Jurkat, Clone E6-1 (cell line): Measurements from ENCODE around the gene TNC.

Source experiments
- DNase-seq: peaks from one replicate; pipeline ENCODE4 v3.0.0-alpha.2; 2011; ENCODE audit warnings: low read depth, low spot score
- H3K4me3 ChIP-seq: 2 replicates; pipeline ENCODE4 v1.5.1; 2011; ENCODE audit warnings: mild to moderate bottlenecking, low read length, control low read depth, moderate library complexity

The TNC gene

DNA sequence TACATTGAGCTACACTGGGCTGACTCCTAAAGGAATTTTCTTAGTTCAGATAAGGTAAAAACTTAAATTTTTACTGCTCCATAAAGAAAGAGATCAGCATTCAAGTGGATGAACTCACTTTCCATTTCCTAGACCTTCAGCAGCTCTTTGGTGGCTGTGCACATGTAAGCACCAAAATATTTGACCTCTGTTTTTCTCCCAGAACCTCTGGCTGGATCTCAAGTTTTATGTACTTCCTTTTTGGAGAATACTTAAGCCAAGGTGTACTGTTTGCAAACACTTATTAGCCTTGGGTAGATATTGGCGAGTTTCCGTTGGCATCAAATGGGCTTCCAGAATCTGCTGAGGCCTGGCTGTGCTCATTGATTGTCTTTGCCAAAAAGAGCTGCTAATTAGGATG lies 10.3 kb downstream of the TNC start:
- no peak for DNase-seq
- H3K4me3 ChIP-seq, result no peak overlapping the region

DNA sequence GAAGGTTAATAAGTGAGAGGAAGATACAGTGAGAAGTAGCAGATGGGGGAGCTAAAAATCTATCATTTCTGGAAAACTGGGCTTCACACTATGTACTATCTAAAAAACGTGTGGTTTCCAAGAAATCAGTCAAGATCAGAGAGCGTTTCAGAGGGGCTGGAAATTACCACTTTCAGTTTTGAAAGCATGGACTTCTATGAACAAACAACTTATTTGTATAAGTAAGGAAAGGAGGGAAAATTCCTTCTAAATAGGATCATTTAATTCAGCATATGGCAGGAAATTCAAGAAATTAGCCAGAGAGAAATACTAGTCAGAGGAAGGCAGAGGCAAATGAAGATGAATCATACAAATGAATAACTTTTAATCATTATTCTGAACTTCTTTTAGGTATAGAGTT lies 11.3 kb downstream of the TNC start:
- no peak for DNase-seq
- no peak overlapping the region for H3K4me3 ChIP-seq

DNA sequence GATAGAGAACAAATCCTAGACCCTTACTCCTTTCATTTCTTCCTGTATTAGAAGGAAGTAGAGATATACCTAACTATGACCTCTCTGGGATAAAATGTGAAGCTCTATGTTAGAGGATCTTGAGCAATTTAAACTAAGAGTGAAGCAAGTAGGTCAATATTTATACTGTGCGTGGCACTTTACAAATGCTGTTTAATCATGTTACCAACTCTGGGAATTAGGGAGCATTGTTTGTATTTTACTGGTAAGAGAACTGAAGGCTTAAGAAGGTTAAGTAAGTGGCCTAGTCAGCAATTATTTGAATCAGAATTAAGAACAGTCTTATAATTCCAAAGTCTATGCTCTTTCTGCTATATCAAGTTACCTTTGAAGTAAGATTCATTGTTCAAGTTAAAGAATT lies 12.0 kb downstream of the TNC start:
- H3K4me3 ChIP-seq, result no peak overlapping the region

DNA sequence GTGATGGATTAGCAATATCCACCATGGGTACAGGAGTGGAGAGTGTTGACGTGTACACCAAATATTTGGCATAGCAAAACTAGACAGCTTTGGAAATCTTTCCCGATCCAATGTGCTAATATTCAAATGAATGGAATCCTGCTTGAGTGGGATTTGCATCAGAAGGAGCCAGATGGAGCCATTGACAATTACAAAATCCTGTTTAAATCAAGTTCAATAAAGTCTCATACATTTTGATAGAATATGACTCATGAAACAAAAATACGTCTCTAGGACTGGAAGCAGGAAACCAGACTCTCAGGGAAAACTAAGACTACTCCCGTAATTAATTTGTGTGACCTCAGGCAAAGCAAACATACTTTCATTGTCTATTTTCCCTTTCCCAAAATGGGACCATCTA lies 13.0 kb downstream of the TNC start:
- H3K4me3 ChIP-seq, result no peak overlapping the region
- no peak for DNase-seq

More for the DNA sequence above, 12.0 kb downstream of the TNC start:
- DNase-seq, result no peak

DNA sequence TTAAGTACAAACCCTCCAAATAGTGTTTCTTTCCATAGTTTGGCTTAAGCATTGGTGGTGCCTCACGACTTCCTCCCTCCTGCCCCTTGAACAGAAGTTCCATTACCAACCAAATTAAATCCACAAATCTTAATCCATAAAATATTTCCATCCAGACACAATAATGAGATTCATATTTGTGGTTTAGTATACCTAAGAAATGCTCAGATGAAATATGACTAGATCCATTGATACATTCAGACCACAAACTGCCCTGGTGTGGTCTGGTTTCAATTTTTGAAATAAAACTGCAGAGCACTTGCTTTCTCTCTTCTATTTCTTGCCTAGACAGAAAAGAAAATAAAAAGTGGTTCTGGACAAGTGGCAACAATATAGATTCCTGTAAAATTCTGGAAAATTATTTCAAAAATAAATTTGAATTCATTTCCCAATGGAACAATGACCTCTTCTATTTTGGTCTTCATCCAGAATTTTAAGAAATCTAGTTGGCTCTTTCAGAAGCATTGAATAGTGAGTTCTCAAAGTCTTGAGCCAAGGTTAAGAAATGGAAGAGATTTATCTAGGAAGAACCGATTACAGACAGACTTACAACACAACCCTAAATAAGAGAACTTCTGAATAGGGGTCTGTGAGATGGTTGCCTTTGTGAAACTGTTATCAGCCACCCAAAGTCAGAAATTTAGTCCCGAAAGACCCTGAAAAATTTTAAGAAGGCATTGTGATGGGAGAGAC lies 14.0 kb downstream of the TNC start:
- H3K4me3 ChIP-seq, result no peak overlapping the region
- DNase-seq, result no peak

- no peak for DNase-seq
- no peak overlapping the region for H3K4me3 ChIP-seq
Observed at GRCh38 chr9:115099901-115100300, 18.1 kb downstream of the TNC start.

DNA sequence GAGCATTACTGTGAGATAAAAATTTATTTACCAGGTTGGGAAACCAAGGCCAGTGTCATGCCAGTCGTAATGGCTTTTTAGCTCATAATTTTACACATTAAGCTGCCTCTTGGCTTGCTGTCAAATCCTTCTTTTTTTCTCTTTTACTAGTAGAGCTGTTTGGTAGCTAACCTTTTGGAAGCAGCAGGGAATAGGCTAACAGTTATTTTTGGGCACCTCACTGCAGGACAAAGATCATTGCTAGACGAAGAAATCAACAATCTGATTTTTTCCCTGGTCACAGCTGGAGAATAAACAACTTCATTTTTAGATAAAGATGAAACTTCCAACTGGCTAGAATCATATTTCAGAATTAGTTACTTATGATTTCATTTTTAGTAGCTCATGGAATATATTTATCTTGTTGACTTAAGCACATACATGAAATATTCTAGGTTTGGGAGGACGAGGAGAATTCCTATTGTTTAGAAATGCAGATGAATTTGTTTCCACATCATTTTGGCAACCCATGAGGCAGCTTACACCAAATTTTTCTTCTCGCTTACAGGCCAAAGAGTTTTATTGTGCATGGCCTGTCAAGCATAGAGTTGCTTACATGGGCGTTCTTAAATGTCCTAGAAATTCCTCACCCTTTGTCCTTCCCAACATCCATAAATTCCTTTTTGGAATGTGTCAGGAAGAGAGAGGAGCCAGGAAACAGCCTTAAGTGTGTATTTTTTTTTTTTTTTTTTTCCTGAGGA lies 19.6 kb downstream of the TNC start:
- DNase-seq, result no peak
- H3K4me3 ChIP-seq, result no peak overlapping the region

- DNase-seq, result no peak
- H3K4me3 ChIP-seq, result no peak overlapping the region
Observed at GRCh38 chr9:115093520-115093919, 24.4 kb downstream of the TNC start.

DNA sequence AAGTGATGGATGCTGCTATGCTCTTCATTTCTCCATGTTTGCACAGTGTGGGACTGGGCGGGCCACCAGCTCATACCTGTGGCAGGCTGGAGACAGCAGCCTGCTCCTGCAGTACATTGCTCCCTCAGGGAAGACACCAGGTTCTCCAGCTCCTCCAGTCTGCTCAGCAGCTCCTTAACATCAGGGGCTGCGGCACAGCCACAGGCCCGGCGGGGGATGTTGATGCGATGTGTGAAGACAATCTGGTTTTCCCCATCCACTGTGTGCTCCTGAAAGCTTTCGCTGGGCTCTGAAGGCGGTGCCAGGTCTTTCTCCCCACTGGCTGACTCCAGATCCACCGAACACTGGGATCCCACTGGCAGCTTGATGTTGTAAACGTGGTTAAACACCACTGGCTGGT lies 27.5 kb downstream of the TNC start:
- H3K4me3 ChIP-seq, result no peak overlapping the region
- DNase-seq, result no peak

GRCh38 chr9:115088860-115089259 lies 29.1 kb downstream of the TNC start:
- H3K4me3 ChIP-seq, result no peak overlapping the region
- no peak for DNase-seq

- H3K4me3 ChIP-seq, result no peak overlapping the region
- no peak for DNase-seq
Observed at GRCh38 chr9:115086886-115087285, 31.1 kb downstream of the TNC start.

GRCh38 chr9:115086461-115086860 lies 31.5 kb downstream of the TNC start:
- DNase-seq, result no peak
- H3K4me3 ChIP-seq, result no peak overlapping the region

DNA sequence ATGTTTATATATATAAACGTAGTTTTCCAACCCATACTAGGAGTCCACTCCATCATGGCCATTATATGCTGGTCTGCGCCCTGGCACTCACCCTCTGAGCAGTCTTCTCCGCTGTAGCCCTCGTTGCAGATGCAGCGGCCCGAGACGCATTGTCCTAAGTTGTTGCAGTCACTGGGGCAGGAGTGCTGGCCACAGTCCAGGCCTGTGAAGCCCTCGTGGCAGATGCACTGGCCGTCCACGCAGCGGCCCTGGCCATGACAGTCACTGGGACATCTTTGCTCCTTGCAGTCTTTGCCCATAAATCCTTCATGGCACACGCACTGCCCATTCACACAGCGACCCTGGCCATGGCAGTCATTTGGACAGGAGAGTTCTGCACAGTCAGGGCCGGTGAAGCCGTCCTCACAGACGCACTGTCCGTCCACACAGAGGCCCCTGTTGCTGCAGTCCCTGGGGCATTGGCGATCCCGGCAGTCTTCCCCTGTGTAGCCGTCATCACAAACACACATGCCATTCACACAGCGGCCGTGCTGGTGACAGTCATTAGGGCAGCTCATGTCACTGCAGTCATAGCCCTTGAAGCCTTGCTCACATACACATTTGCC lies 32.1 kb downstream of the TNC start:
- no peak overlapping the region for H3K4me3 ChIP-seq
- no peak for DNase-seq

DNA sequence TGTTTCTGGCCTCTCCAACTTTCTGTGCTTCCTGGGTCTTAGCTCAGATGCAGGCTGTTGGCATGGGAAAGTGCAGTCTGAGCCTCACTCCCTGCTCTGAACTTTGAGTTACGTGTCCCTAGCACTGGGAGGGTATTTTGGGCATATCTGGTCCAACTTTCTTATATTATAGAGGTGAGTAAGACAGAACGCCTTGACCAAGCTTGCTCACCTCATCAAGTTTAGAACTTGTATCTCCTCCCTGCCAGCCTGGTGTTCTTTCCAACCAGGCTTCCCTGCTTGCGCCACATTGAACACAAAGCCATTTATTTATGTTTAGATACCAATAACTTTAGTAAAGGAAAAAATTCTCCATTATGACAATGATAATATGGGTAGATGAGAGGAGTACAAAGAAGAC lies 33.2 kb downstream of the TNC start:
- no peak overlapping the region for H3K4me3 ChIP-seq
- no peak for DNase-seq

- no peak overlapping the region for H3K4me3 ChIP-seq
- no peak for DNase-seq
Observed at GRCh38 chr9:115084157-115084556, 33.8 kb downstream of the TNC start.

DNA sequence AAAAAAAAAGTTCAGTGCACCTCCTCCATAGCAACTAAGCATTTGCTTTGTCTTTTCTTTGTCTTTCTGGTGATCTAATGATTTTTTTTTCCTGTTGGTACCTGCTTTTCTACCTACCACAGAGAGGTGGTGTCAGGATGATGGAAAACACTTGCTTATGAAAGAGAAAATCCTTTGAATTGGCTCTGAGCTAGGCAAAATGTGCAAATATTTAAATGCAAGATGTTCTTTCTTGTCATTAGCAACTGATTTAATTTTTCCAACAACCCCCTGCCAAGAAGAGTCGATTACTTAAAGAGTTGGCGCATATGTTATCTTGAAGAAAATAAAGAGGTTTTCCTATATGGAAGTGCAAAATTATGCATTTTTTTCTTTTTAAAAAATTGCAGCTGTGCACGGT lies 37.7 kb downstream of the TNC start:
- H3K4me3 ChIP-seq, result no peak overlapping the region
- DNase-seq, result no peak

DNA sequence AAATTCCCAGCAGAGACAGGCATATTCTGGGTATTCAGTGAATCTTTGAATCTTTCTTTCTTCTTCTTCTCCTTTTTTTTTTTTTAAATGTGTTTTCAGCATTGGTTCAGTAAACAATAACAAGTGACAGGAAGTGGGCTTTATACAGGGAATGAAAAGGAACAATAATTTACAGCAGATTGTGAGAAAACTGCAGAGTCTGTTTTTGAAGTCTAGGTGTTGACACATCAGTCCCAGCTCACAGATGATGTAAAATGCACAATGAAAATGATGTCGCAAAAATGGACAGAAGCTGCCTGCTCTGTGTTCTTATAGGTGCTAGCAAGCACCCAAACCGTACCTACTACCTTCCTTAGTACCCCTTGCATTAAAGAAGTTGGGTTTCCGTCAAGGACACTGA lies 38.8 kb downstream of the TNC start:
- no peak for DNase-seq

DNA sequence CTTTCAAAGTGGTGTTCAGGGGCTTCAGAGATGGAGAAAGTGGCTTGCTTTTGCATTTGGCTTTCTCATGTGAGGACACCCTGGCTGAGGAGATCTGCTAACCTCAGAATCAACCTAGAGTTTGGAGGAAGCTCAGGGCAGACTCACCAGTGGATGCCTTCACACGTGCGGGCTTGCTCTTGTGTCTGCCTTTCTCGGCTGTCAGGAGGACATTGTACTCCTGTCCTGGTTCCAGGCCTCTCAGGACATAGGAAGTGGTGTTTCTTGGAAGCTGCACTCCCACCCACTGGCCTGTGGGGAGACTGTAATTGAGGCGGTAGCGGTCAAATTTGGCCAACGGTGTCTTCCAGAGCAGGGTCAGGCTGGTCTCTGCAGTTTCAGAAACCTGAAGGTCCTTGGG lies 44.5 kb downstream of the TNC start:
- no peak for DNase-seq
- no peak overlapping the region for H3K4me3 ChIP-seq

More for the DNA sequence above, 38.8 kb downstream of the TNC start:
- no peak overlapping the region for H3K4me3 ChIP-seq

DNA sequence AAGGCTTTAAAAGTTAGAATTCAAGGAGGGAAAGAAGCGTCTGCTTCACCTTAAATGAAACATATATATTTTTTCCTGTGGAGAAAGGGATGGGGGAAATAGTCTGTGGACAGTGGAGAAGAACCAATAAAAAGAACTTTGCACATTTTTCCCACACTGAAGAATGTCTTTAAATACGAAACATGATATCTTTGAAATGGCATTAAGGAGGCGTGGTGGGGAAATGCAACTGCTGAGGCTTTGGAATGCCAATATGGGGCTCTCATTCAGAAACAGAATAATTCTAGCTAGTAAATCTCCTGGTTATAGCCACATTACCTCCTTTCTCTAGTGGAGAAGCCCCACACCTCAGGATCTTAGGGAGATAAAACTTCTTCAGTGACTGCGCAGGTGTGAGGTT lies 46.8 kb downstream of the TNC start:
- H3K4me3 ChIP-seq, result no peak overlapping the region
- DNase-seq, result no peak

DNA sequence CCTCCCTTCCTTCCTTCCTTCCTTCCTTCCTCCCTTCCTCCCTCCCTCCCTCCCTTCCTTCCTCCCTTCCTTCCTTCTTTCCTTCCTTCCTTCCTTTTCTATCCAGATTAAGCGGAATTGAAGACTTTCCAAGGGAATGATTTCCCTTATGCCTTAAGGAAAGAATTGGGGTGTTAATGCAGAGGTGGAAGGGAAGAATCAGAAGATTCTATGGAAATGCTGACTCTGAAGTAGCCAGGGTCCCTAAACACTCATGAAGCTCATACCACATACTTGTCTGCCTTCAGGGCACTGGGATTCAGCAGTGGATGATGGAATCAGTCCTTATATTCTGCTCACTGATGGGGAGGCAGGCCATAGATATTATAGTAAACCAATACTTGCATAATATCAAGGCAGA lies 48.2 kb downstream of the TNC start:
- no peak for DNase-seq
- no peak overlapping the region for H3K4me3 ChIP-seq

GRCh38 chr9:115069302-115069701 lies 48.7 kb downstream of the TNC start:
- H3K4me3 ChIP-seq, result no peak overlapping the region
- no peak for DNase-seq
